LNCAP (cell line): ENCODE measurements around the gene CLEC12A.

Experiments
- CTCF ChIP-seq: fragments of 450-650 bp; IDR thresholded peaks from 2 replicates; pipeline ENCODE4 v1.5.1; 2017; ENCODE audit warnings: mild to moderate bottlenecking

Gene CLEC12A

GRCh38 chr12:10031321-10031720, 60.1 kb downstream of the CLEC12A start:
- TF ChIP-seq CTCF, result no peak

GRCh38 chr12:10031771-10032175, 60.6 kb downstream of the CLEC12A start:
- no peak for TF ChIP-seq CTCF

- peak; percentile 68 for TF ChIP-seq CTCF
Observed at GRCh38 chr12:10033783-10034545, 62.8 kb downstream of the CLEC12A start.
